T-helper 2 cell treated with Interferon-gamma antibody and Interleukin-4, amounts not matched to agents 100 ng/mL and 5 ng/mL, for 36 hours (primary cell): ENCODE measurements around the gene STXBP2. TPM values are rescaled to one million over a fixed set of nuclear protein-coding genes. Genes with fewer than 3 reads are reported as not detected.

Experiments used
- intact Hi-C: fragments of 100-400 bp; cut with micrococcal nuclease; formaldehyde crosslinking; loops from one replicate; pipeline ENCODE4 v1.15.1; 2023
- total RNA-seq: library from RNA; stranded (reverse); gene quantifications from 2 replicates; pipeline ENCODE4 v1.2.3, GENCODE V29; 2022

Gene STXBP2
- total RNA-seq, 1 donor from 2014 or later: 129 TPM

- intact Hi-C loops: no loop called here
These were observed 24.3 kb upstream of the STXBP2 start for GRCh38 chr19:7612282-7613274.

- intact Hi-C loops: no loop called here
These were observed 21.8 kb upstream of the STXBP2 start for GRCh38 chr19:7614859-7615741.

- intact Hi-C loops: no loop called here
These were observed 19.7 kb upstream of the STXBP2 start for GRCh38 chr19:7617172-7617571.

- intact Hi-C loops: no loop called here
These were observed 19.2 kb upstream of the STXBP2 start for GRCh38 chr19:7617735-7618134.

- intact Hi-C loops: no loop called here
These were observed 18.6 kb upstream of the STXBP2 start for GRCh38 chr19:7618348-7618747.

- intact Hi-C loops: no loop called here
These were observed 18.0 kb upstream of the STXBP2 start for GRCh38 chr19:7618771-7619510.

- intact Hi-C loops: no loop called here
These were observed 17.1 kb upstream of the STXBP2 start for GRCh38 chr19:7619671-7620441.

GRCh38 chr19:7620442-7621412 is 16.2 kb upstream of the STXBP2 start:
- intact Hi-C loops: no loop called here

- intact Hi-C loops: no loop called here
These were observed 13.8 kb upstream of the STXBP2 start for GRCh38 chr19:7622933-7623685.

- intact Hi-C loops: no loop called here
These were observed 12.9 kb upstream of the STXBP2 start for GRCh38 chr19:7623725-7624603.

- intact Hi-C loops: no loop called here
These were observed 12.1 kb upstream of the STXBP2 start for GRCh38 chr19:7624810-7625209.

GRCh38 chr19:7625763-7626372 is 11.0 kb upstream of the STXBP2 start:
- intact Hi-C loops: no loop called here

GRCh38 chr19:7627166-7627565 is 9.7 kb upstream of the STXBP2 start:
- intact Hi-C loops: no loop called here

- intact Hi-C loops: loop anchor here (1.0 kb wide), 2 partner anchors 93 to 201 kb away; partner anchors contain the start of gene PNPLA6
These were observed 8.2 kb upstream of the STXBP2 start for GRCh38 chr19:7628589-7629311.

- intact Hi-C loops: loop anchor here (1.0 kb wide), 2 partner anchors 94 to 200 kb away; partner anchors contain the start of gene PNPLA6
These were observed 7.4 kb upstream of the STXBP2 start, which contains the start of the genes PET100 and XAB2 for GRCh38 chr19:7629347-7630054. Gene PET100 (plus strand): TSS chr19:7629793. CDS start chr19:7629834, 41 bp downstream. Gene XAB2 (minus strand): TSS chr19:7629545. CDS start chr19:7629527, 18 bp downstream.
